HEK293 (cell line): Measurements from ENCODE around the gene VWCE.

Experiments
- ZNF76 ChIP-seq: fragments of 450-650 bp; formaldehyde crosslinking; IDR thresholded peaks from 2 replicates; pipeline ENCODE4; 2016; ENCODE audit warnings: low read depth, missing biosample characterization, missing genetic modification characterization, borderline replicate concordance
- TF ChIP-seq, protein P1 (sequence below): fragments of 450-650 bp; formaldehyde crosslinking; IDR thresholded peaks from 2 replicates; pipeline ENCODE4 v1.5.1; 2017; ENCODE audit warnings: missing biosample characterization, missing genetic modification characterization
- TF ChIP-seq, protein P2 (sequence below): fragments of 450-650 bp; formaldehyde crosslinking; IDR thresholded peaks from 2 replicates; pipeline ENCODE4 v1.5.1; 2016; ENCODE audit warnings: missing biosample characterization, missing genetic modification characterization

GRCh38 chr11:61339490-61339878, 44.4 kb upstream of the VWCE start:
- TF ChIP-seq, protein P1, sequence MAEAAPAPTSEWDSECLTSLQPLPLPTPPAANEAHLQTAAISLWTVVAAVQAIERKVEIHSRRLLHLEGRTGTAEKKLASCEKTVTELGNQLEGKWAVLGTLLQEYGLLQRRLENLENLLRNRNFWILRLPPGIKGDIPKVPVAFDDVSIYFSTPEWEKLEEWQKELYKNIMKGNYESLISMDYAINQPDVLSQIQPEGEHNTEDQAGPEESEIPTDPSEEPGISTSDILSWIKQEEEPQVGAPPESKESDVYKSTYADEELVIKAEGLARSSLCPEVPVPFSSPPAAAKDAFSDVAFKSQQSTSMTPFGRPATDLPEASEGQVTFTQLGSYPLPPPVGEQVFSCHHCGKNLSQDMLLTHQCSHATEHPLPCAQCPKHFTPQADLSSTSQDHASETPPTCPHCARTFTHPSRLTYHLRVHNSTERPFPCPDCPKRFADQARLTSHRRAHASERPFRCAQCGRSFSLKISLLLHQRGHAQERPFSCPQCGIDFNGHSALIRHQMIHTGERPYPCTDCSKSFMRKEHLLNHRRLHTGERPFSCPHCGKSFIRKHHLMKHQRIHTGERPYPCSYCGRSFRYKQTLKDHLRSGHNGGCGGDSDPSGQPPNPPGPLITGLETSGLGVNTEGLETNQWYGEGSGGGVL (tag by site-specific recombination) = no peak
- TF ChIP-seq, protein P2, sequence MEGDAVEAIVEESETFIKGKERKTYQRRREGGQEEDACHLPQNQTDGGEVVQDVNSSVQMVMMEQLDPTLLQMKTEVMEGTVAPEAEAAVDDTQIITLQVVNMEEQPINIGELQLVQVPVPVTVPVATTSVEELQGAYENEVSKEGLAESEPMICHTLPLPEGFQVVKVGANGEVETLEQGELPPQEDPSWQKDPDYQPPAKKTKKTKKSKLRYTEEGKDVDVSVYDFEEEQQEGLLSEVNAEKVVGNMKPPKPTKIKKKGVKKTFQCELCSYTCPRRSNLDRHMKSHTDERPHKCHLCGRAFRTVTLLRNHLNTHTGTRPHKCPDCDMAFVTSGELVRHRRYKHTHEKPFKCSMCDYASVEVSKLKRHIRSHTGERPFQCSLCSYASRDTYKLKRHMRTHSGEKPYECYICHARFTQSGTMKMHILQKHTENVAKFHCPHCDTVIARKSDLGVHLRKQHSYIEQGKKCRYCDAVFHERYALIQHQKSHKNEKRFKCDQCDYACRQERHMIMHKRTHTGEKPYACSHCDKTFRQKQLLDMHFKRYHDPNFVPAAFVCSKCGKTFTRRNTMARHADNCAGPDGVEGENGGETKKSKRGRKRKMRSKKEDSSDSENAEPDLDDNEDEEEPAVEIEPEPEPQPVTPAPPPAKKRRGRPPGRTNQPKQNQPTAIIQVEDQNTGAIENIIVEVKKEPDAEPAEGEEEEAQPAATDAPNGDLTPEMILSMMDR (tag by site-specific recombination) = no peak
- TF ChIP-seq ZNF76 (tag by site-specific recombination) = no peak
